Gastroesophageal sphincter (tissue), 4 donors: Measurements from ENCODE around the gene ZNHIT6. TPM values are rescaled to one million over a fixed set of nuclear protein-coding genes. Genes with fewer than 3 reads are reported as not detected.

Experiments used
- ATAC-seq: fragments of 150-250 bp; one replicate; pipeline ENCODE4 v1.9.1; 2016; ENCODE audit warnings: mild to moderate bottlenecking, moderate library complexity
- H3K27ac ChIP-seq, 4 donors: fragments of 200-600 bp; sonication (generic) in 3 of 4; 1 replicate in 3 of 4; 2 replicates in 1 of 4; pipeline ENCODE4 v1.5.1; 2016 to 2019
- H3K27me3 ChIP-seq: fragments of 200-600 bp; sonication (generic); one replicate; pipeline ENCODE4 v1.5.1; 2019
- H3K36me3 ChIP-seq, 2 donors: fragments of 200-600 bp; sonication (generic); one replicate each; pipeline ENCODE4 v1.5.1; 2019; ENCODE audit warnings: control low read depth in 1 of 2
- H3K4me1 ChIP-seq, 3 donors: fragments of 200-600 bp; sonication (generic); 1 replicate in 2 of 3; 2 replicates in 1 of 3; pipeline ENCODE4 v1.5.1; 2016 to 2019; ENCODE audit warnings: control low read depth in 2 of 3
- H3K4me3 ChIP-seq, 2 donors: fragments of 200-600 bp; sonication (generic); one replicate each; pipeline ENCODE4 v1.5.1; 2019; ENCODE audit warnings: mild to moderate bottlenecking in 1 of 2, moderate library complexity in 1 of 2
- H3K9me3 ChIP-seq, 3 donors: fragments of 200-600 bp; sonication (generic); one replicate each; pipeline ENCODE4 v1.5.1; 2017 to 2019; ENCODE audit warnings: control low read depth in 2 of 3
- EP300 ChIP-seq: sonication (generic); formaldehyde crosslinking; IDR thresholded peaks from one replicate; pipeline ENCODE4 v1.6.1; 2017; ENCODE audit warnings: antibody characterized with exemption, mild to moderate bottlenecking
- POLR2A ChIP-seq, 2 donors: fragments of 450-650 bp; IDR thresholded peaks; one replicate each; pipeline ENCODE4 v1.6.1; 2017; ENCODE audit warnings: antibody characterized with exemption in 2 of 2, mild to moderate bottlenecking in 2 of 2, moderate library complexity in 1 of 2
- POLR2AphosphoS5 ChIP-seq: sonication (generic); formaldehyde crosslinking; IDR thresholded peaks from one replicate; pipeline ENCODE4 v1.6.1; 2017; ENCODE audit warnings: antibody characterized with exemption
- whole genome bisulfite sequencing, 2 donors: methylation state at CpG; one replicate each; pipeline ENCODE4 v1.1.5; 2018; ENCODE audit warnings: low coverage in 1 of 2; 5-methylcytosine and 5-hydroxymethylcytosine counted together
- total RNA-seq, 4 donors: library from RNA; depleted of rRNA; stranded (reverse); fragments of >200 nt; gene quantifications; one replicate each; pipeline ENCODE4 v1.1.0, GENCODE V29; 2016
- TF ChIP-seq, protein P1 (sequence below), 4 experiments: fragments of 200-600 bp in 2 of 4; fragments of 450-650 bp in 2 of 4; sonication (generic) in 1 of 4; IDR thresholded peaks; one replicate each; pipeline ENCODE4 v1.5.1; 2017 to 2019; ENCODE audit warnings: antibody characterized with exemption in 4 of 4, mild to moderate bottlenecking in 2 of 4, moderate library complexity in 2 of 4

The ZNHIT6 gene
- total RNA-seq, 4 donors from 2014 or later: 13.7 to 23.5 (median 15.4) TPM

GRCh38 chr1:85630493-85630892 is 77.7 kb downstream of the ZNHIT6 start:
- Histone ChIP-seq H3K27ac (no peak overlapping the region), H3K9me3 (no peaks in the 10 kb centered on the region), H3K36me3 (no peaks in the 10 kb centered on the region), H3K4me1 (peaks cover 0 to 19% (median 4%) of the 10 kb centered on the region in 3 donors), H3K27me3 (no peaks in the 10 kb centered on the region), H3K4me3 (no peak overlapping the region)
- TF ChIP-seq POLR2AphosphoS5: no peak
- no peak for TF ChIP-seq EP300
- no peak for TF ChIP-seq POLR2A (IDR thresholded peaks at IDR 0.05)
- TF ChIP-seq, protein P1, sequence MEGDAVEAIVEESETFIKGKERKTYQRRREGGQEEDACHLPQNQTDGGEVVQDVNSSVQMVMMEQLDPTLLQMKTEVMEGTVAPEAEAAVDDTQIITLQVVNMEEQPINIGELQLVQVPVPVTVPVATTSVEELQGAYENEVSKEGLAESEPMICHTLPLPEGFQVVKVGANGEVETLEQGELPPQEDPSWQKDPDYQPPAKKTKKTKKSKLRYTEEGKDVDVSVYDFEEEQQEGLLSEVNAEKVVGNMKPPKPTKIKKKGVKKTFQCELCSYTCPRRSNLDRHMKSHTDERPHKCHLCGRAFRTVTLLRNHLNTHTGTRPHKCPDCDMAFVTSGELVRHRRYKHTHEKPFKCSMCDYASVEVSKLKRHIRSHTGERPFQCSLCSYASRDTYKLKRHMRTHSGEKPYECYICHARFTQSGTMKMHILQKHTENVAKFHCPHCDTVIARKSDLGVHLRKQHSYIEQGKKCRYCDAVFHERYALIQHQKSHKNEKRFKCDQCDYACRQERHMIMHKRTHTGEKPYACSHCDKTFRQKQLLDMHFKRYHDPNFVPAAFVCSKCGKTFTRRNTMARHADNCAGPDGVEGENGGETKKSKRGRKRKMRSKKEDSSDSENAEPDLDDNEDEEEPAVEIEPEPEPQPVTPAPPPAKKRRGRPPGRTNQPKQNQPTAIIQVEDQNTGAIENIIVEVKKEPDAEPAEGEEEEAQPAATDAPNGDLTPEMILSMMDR (IDR thresholded peaks at IDR 0.05): peak in 1 of 4 experiments; percentile 20
- 77 to 100% methylated on average over 2 of the region's 2 CpGs for WGBS, 2 donors
- no peak for ATAC-seq

- no peaks in the 10 kb centered on the region for H3K27me3 ChIP-seq
- H3K4me1 ChIP-seq: peaks cover 0 to 19% (median 4%) of the 10 kb centered on the region in 3 donors
- no peak for ATAC-seq
- H3K27ac ChIP-seq: peak overlapping the region in 3 of 4 donors; percentile 33 to 70 (median 60)
- peaks cover 0 to under 1% of the 10 kb centered on the region in 2 donors for H3K36me3 ChIP-seq
- no peak for TF ChIP-seq POLR2A (IDR thresholded peaks at IDR 0.05)
- TF ChIP-seq, protein P1 (IDR thresholded peaks at IDR 0.05): no peak
- no peak for TF ChIP-seq POLR2AphosphoS5
- no peak for TF ChIP-seq EP300
- H3K9me3 ChIP-seq: no peaks in the 10 kb centered on the region
- WGBS, 2 donors: 66% methylated on average over 2 of the region's 2 CpGs; no CpG with 5 or more reads in 1 of the 2 donors
- no peak overlapping the region for H3K4me3 ChIP-seq
Observed at GRCh38 chr1:85629532-85629920, 78.7 kb downstream of the ZNHIT6 start.

DNA sequence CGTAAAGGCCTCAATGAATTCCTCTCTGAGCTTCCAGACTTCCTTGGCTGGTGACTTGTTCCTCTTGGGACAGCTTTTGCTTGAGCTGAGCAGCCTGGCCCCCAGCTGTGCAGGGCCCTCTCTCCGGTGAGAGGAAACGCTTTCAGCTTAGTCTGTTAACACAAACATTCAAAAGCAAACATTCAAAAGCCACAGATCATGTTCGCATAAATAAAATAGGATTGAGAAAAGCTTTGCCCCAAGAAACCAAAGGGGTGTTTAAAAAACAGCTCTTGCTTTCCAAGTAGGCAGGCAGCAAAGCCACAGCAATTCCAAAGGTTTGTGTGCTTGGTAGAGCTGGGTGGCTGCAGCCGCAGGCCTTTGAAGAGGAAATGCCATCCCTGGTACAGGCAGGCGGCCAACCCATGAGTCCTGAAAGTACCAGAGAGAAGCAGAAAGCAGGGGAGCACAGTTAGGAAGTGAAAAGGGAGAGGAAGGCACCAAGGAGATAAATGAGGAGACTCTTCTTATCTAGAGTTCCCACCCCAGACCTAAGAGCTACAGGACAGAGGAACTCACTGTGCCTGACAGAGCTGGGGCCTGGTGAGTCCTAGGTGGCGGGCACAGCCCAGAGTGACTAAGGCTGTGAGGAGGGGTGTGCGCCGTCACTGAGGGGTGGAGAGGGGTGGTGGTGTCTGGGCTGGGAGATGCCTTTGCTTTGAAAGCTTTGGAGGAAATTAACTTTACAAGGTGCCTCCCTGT is 79.3 kb downstream of the ZNHIT6 start:
- no peaks in the 10 kb centered on the region for H3K9me3 ChIP-seq
- H3K36me3 ChIP-seq: peaks cover 0 to 5% of the 10 kb centered on the region in 2 donors
- WGBS, 2 donors: 46 to 59% methylated on average over 5 to 6 of the region's 9 CpGs
- no peaks in the 10 kb centered on the region for H3K27me3 ChIP-seq
- H3K4me1 ChIP-seq: peaks cover 0 to 19% (median 4%) of the 10 kb centered on the region in 3 donors
- TF ChIP-seq POLR2AphosphoS5 (peak; percentile 12), POLR2A (IDR thresholded peaks at IDR 0.05) (no peak)
- H3K27ac ChIP-seq: peak overlapping the region; percentile 9 to 70 (median 46)
- H3K4me3 ChIP-seq: no peak overlapping the region
- ATAC-seq: peak; percentile 53

DNA sequence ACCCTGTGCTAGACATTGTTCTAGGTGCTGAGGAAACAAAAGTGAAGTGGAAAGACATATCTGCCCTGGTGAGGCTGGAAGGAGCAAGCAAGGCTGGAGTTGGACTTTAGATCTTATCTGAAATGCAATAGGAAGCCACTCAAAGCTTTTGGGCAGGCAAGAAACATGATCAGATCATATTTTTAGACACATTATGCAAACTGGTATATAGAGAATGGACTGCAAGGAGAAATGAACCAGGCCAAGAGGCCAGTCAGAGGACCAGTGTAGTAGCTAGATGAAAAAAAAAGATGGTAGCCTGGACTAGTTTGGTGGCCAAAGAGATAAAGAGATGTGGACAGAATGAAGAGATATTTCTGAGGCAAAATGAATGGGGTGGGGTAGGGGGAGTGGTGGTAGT is 81.4 kb downstream of the ZNHIT6 start:
- H3K9me3 ChIP-seq: peaks cover 0 to 5% (median 0%) of the 10 kb centered on the region in 3 donors
- H3K27me3 ChIP-seq: no peaks in the 10 kb centered on the region
- no peak overlapping the region for H3K27ac ChIP-seq
- ATAC-seq: no peak
- H3K36me3 ChIP-seq: peaks cover 0 to 15% of the 10 kb centered on the region in 2 donors
- no peak for TF ChIP-seq POLR2A (IDR thresholded peaks at IDR 0.05)
- no peak for TF ChIP-seq POLR2AphosphoS5
- TF ChIP-seq, protein P1 (IDR thresholded peaks at IDR 0.05): no peak
- no peak for TF ChIP-seq EP300
- no peak overlapping the region for H3K4me3 ChIP-seq
- H3K4me1 ChIP-seq: peaks cover 0 to 19% (median 4%) of the 10 kb centered on the region in 3 donors

GRCh38 chr1:85624361-85624760 is 83.9 kb downstream of the ZNHIT6 start:
- TF ChIP-seq, protein P1 (IDR thresholded peaks at IDR 0.05): no peak
- TF ChIP-seq EP300: no peak
- no peak for TF ChIP-seq POLR2A (IDR thresholded peaks at IDR 0.05)
- TF ChIP-seq POLR2AphosphoS5: no peak

More at GRCh38 chr1:85624361-85624760, 83.9 kb downstream of the ZNHIT6 start:
- peaks cover 0 to 18% (median 0%) of the 10 kb centered on the region in 3 donors for H3K9me3 ChIP-seq
- WGBS, 2 donors: 70 to 91% methylated on average over 4 of the region's 4 CpGs
- no peak overlapping the region for H3K4me3 ChIP-seq
- ATAC-seq: no peak
- peaks cover 0 to 15% of the 10 kb centered on the region in 2 donors for H3K36me3 ChIP-seq
- H3K27ac ChIP-seq: no peak overlapping the region
- no peaks in the 10 kb centered on the region for H3K27me3 ChIP-seq
- peaks cover 0 to 15% (median 4%) of the 10 kb centered on the region in 3 donors for H3K4me1 ChIP-seq
